Liver (tissue), 9 donors: ENCODE data around the gene STXBP4. TPM values are rescaled to one million over a fixed set of nuclear protein-coding genes. Genes with fewer than 3 reads are reported as not detected.

ENCODE experiments used
- DNase-seq: peaks from one replicate; pipeline ENCODE4 v3.0.0-alpha.2; 2017; ENCODE audit warnings: low spot score
- H3K27ac ChIP-seq, 2 donors: one replicate each; pipeline ENCODE4 v1.7.0; 2013; ENCODE audit warnings: inconsistent platforms in 2 of 2, low read length in 2 of 2, control low read depth in 1 of 2, low read depth in 1 of 2, mild to moderate bottlenecking in 1 of 2
- H3K27me3 ChIP-seq, 4 donors: one replicate each; pipeline versions ENCODE4 v1.6.1 to v1.7.0; 2013; ENCODE audit warnings: low read length in 3 of 4, inconsistent platforms in 1 of 4, mild to moderate bottlenecking in 1 of 4, moderate library complexity in 1 of 4; ENCODE audit not compliant: control insufficient read depth in 4 of 4, insufficient read depth in 4 of 4
- H3K36me3 ChIP-seq, 4 donors: one replicate each; pipeline versions ENCODE4 v1.6.1 to v1.7.0; 2013; ENCODE audit warnings: low read length in 3 of 4, mild to moderate bottlenecking in 3 of 4, low read depth in 1 of 4, moderate library complexity in 1 of 4; ENCODE audit not compliant: control insufficient read depth in 4 of 4, insufficient read depth in 3 of 4
- H3K4me1 ChIP-seq, 4 donors: one replicate each; pipeline versions ENCODE4 v1.6.1 to v1.7.0; 2013; ENCODE audit warnings: low read length in 3 of 4, mild to moderate bottlenecking in 3 of 4, moderate library complexity in 1 of 4; ENCODE audit not compliant: control insufficient read depth in 4 of 4, insufficient read depth in 4 of 4
- H3K4me3 ChIP-seq, 3 donors: one replicate each; pipeline versions ENCODE4 v1.6.1 to v1.7.0; 2013; ENCODE audit warnings: low read length in 3 of 3, control low read depth in 1 of 3, low read depth in 1 of 3, mild to moderate bottlenecking in 1 of 3
- H3K9ac ChIP-seq, 2 donors: one replicate each; pipeline ENCODE4 v1.7.0; 2013; ENCODE audit warnings: low read length in 2 of 2, mild to moderate bottlenecking in 2 of 2, moderate library complexity in 2 of 2, control low read depth in 1 of 2, low read depth in 1 of 2
- H3K9me3 ChIP-seq, 4 donors: one replicate each; pipeline versions ENCODE4 v1.6.1 to v1.7.0; 2013; ENCODE audit warnings: low read length in 3 of 4; ENCODE audit not compliant: control insufficient read depth in 4 of 4
- EGR1 ChIP-seq, 2 donors: IDR thresholded peaks; 2 replicates each; pipeline ENCODE4 v1.6.1; 2016 to 2018; ENCODE audit warnings: antibody characterized with exemption in 2 of 2, low read depth in 2 of 2
- FOXA1 ChIP-seq: IDR thresholded peaks from 2 replicates; pipeline ENCODE4 v1.6.1; 2016; ENCODE audit warnings: antibody characterized with exemption
- FOXA2 ChIP-seq: IDR thresholded peaks from 2 replicates; pipeline ENCODE4 v1.6.1; 2016; ENCODE audit warnings: antibody characterized with exemption
- GABPA ChIP-seq, 2 donors: IDR thresholded peaks in 1 of 2; conservative IDR thresholded peaks in 1 of 2; 2 replicates each; pipeline ENCODE4 v1.6.1; 2016; ENCODE audit warnings: antibody characterized with exemption in 2 of 2, mild to moderate bottlenecking in 1 of 2, moderate library complexity in 1 of 2
- HNF4A ChIP-seq, 2 donors: conservative IDR thresholded peaks; 2 replicates each; pipeline ENCODE4 v1.6.1; 2016; ENCODE audit warnings: antibody characterized with exemption in 2 of 2, mild to moderate bottlenecking in 2 of 2
- HNF4G ChIP-seq: IDR thresholded peaks from 2 replicates; pipeline ENCODE4 v1.6.1; 2016; ENCODE audit warnings: antibody characterized with exemption
- JUND ChIP-seq, 2 donors: IDR thresholded peaks; 2 replicates each; pipeline ENCODE4 v1.6.1; 2016; ENCODE audit warnings: antibody characterized with exemption in 2 of 2
- NR2F2 ChIP-seq: IDR thresholded peaks from 2 replicates; pipeline ENCODE4 v1.6.1; 2016; ENCODE audit warnings: antibody characterized with exemption
- RAD21 ChIP-seq, 2 donors: IDR thresholded peaks; 2 replicates each; pipeline ENCODE4 v1.6.1; 2016; ENCODE audit warnings: antibody characterized with exemption in 2 of 2, mild to moderate bottlenecking in 2 of 2
- RXRA ChIP-seq, 2 donors: IDR thresholded peaks; 2 replicates each; pipeline ENCODE4 v1.6.1; 2017 to 2018; ENCODE audit warnings: antibody characterized with exemption in 2 of 2, mild to moderate bottlenecking in 1 of 2
- SP1 ChIP-seq: IDR thresholded peaks from 2 replicates; pipeline ENCODE4 v1.6.1; 2018; ENCODE audit warnings: antibody characterized with exemption, mild to moderate bottlenecking
- TAF1 ChIP-seq: conservative IDR thresholded peaks from 2 replicates; pipeline ENCODE4 v1.6.1; 2016; ENCODE audit warnings: antibody characterized with exemption, mild to moderate bottlenecking
- YY1 ChIP-seq: IDR thresholded peaks from 2 replicates; pipeline ENCODE4 v1.6.1; 2016; ENCODE audit warnings: antibody characterized with exemption, mild to moderate bottlenecking
- polyA plus RNA-seq, 2 donors: library from polyadenylated mRNA; stranded (reverse) in 1 of 2; unstranded in 1 of 2; fragments of 200-250 nt in 1 of 2; fragments of >200 nt in 1 of 2; fragmentation: Nextera tagmentation in 1 of 2; extraction: Ambion mirVana in 1 of 2; gene quantifications; one replicate each; pipeline versions ENCODE4 v1.2.1 to v1.2.3, GENCODE V29; 2013 to 2015
- total RNA-seq, 2 donors: library from RNA; depleted of rRNA; stranded (reverse); fragments of >200 nt; gene quantifications; one replicate each; pipeline ENCODE4 v1.2.3, GENCODE V29; 2014
- TF ChIP-seq, protein P1 (sequence below): IDR thresholded peaks from 2 replicates; pipeline ENCODE4 v1.6.1; 2016; ENCODE audit warnings: antibody characterized with exemption
- TF ChIP-seq, protein P2 (sequence below): fragments of 150-350 bp; IDR thresholded peaks from 2 replicates; pipeline ENCODE4 v1.5.1; 2017; ENCODE audit warnings: improper control_type of control experiment, low read depth, low read length; ENCODE audit not compliant: missing input control
- TF ChIP-seq, protein P3 (sequence below): IDR thresholded peaks from 2 replicates; pipeline ENCODE4 v1.6.1; 2016; ENCODE audit warnings: antibody characterized with exemption
- TF ChIP-seq, protein P4 (sequence below): IDR thresholded peaks from 2 replicates; pipeline ENCODE4 v1.6.1; 2016; ENCODE audit warnings: antibody characterized with exemption
- TF ChIP-seq, protein P5 (sequence below): IDR thresholded peaks from 2 replicates; pipeline ENCODE4 v1.6.1; 2016; ENCODE audit warnings: antibody characterized with exemption, mild to moderate bottlenecking
- donor health status: healthy.
- donor health status: healthy.
- donor health status: healthy.
- donor health status: healthy.
- donor health status: healthy.

STXBP4 gene
- total and polyA plus RNA-seq, 4 donors: 1.5 to 12.6 (median 3.5) TPM

DNA sequence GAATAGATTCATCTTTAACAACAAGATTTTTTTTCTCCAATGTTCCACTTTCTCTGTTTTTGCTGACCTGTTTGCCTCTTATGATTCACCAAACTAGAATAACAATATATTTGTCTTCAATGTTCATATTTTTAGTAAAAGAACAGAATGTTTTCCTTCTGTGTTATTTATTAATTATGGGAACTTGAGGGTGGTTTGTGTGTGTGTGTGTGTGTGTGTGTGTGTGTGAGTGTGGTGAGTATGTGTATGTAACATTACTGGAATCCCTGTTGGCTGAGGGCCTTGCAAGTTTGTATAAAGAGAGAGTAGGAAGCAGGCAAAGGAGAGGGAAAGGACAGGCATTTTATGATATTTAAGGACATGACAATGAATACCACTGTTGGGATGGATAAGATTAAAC lies 13.8 kb downstream of the STXBP4 start:
- Histone ChIP-seq H3K4me3 (no peak overlapping the region), H3K4me1 (peaks cover 0 to 2% (median under 1%) of the 10 kb centered on the region in 4 donors), H3K27me3 (no peaks in the 10 kb centered on the region), H3K9me3 (no peaks in the 10 kb centered on the region), H3K36me3 (no peaks in the 10 kb centered on the region), H3K27ac (no peak overlapping the region), H3K9ac (no peak overlapping the region)
- no peak for DNase-seq
- TF ChIP-seq SP1: peak; percentile 21
- TF ChIP-seq JUND (IDR thresholded peaks at IDR 0.05): no peak

DNA sequence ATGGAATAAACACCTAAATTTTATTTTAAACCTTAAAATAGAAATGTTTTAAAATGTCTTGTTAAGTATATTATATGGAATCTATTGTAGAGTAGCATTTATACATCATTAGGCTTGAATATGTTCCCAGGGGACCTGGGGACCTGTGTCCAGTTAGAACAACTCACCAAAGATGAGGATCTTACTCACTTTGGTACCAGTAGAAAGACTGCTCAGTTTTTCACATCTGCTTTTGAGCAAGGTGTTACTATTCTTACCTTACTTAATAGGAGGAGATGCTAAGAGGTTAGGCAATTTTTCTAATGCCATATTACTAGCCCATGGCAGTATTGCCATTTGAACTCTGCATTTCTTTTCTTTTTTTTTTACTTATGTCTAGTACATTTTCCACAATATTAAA lies 14.7 kb downstream of the STXBP4 start:
- no peak for DNase-seq
- no peak overlapping the region for H3K4me3 ChIP-seq
- H3K4me1 ChIP-seq: peaks cover 0 to 2% (median under 1%) of the 10 kb centered on the region in 4 donors
- H3K9me3 ChIP-seq: no peaks in the 10 kb centered on the region
- no peak overlapping the region for H3K27ac ChIP-seq
- H3K27me3 ChIP-seq: no peaks in the 10 kb centered on the region
- H3K9ac ChIP-seq: no peak overlapping the region
- no peak for TF ChIP-seq SP1
- TF ChIP-seq YY1: no peak
- TF ChIP-seq NR2F2: no peak
- no peak for TF ChIP-seq JUND (IDR thresholded peaks at IDR 0.05)
- TF ChIP-seq, protein P1, sequence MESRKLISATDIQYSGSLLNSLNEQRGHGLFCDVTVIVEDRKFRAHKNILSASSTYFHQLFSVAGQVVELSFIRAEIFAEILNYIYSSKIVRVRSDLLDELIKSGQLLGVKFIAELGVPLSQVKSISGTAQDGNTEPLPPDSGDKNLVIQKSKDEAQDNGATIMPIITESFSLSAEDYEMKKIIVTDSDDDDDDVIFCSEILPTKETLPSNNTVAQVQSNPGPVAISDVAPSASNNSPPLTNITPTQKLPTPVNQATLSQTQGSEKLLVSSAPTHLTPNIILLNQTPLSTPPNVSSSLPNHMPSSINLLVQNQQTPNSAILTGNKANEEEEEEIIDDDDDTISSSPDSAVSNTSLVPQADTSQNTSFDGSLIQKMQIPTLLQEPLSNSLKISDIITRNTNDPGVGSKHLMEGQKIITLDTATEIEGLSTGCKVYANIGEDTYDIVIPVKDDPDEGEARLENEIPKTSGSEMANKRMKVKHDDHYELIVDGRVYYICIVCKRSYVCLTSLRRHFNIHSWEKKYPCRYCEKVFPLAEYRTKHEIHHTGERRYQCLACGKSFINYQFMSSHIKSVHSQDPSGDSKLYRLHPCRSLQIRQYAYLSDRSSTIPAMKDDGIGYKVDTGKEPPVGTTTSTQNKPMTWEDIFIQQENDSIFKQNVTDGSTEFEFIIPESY: no peak
- TF ChIP-seq, protein P2, sequence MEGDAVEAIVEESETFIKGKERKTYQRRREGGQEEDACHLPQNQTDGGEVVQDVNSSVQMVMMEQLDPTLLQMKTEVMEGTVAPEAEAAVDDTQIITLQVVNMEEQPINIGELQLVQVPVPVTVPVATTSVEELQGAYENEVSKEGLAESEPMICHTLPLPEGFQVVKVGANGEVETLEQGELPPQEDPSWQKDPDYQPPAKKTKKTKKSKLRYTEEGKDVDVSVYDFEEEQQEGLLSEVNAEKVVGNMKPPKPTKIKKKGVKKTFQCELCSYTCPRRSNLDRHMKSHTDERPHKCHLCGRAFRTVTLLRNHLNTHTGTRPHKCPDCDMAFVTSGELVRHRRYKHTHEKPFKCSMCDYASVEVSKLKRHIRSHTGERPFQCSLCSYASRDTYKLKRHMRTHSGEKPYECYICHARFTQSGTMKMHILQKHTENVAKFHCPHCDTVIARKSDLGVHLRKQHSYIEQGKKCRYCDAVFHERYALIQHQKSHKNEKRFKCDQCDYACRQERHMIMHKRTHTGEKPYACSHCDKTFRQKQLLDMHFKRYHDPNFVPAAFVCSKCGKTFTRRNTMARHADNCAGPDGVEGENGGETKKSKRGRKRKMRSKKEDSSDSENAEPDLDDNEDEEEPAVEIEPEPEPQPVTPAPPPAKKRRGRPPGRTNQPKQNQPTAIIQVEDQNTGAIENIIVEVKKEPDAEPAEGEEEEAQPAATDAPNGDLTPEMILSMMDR: no peak
- no peak for TF ChIP-seq HNF4G
- no peak for TF ChIP-seq HNF4A (conservative IDR thresholded peaks at IDR 0.05)
- TF ChIP-seq GABPA (IDR thresholded peaks at IDR 0.05 in 1 of 2, conservative IDR thresholded peaks at IDR 0.05 in 1 of 2): no peak
- TF ChIP-seq FOXA1: no peak
- TF ChIP-seq EGR1 (IDR thresholded peaks at IDR 0.05; ENCODE audit: low read depth in 2 of 2): no peak
- TF ChIP-seq, protein P3, sequence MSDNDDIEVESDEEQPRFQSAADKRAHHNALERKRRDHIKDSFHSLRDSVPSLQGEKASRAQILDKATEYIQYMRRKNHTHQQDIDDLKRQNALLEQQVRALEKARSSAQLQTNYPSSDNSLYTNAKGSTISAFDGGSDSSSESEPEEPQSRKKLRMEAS: no peak
- TF ChIP-seq, protein P4, sequence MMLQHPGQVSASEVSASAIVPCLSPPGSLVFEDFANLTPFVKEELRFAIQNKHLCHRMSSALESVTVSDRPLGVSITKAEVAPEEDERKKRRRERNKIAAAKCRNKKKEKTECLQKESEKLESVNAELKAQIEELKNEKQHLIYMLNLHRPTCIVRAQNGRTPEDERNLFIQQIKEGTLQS: no peak
- TF ChIP-seq RXRA (IDR thresholded peaks at IDR 0.05): no peak
- TF ChIP-seq, protein P5, sequence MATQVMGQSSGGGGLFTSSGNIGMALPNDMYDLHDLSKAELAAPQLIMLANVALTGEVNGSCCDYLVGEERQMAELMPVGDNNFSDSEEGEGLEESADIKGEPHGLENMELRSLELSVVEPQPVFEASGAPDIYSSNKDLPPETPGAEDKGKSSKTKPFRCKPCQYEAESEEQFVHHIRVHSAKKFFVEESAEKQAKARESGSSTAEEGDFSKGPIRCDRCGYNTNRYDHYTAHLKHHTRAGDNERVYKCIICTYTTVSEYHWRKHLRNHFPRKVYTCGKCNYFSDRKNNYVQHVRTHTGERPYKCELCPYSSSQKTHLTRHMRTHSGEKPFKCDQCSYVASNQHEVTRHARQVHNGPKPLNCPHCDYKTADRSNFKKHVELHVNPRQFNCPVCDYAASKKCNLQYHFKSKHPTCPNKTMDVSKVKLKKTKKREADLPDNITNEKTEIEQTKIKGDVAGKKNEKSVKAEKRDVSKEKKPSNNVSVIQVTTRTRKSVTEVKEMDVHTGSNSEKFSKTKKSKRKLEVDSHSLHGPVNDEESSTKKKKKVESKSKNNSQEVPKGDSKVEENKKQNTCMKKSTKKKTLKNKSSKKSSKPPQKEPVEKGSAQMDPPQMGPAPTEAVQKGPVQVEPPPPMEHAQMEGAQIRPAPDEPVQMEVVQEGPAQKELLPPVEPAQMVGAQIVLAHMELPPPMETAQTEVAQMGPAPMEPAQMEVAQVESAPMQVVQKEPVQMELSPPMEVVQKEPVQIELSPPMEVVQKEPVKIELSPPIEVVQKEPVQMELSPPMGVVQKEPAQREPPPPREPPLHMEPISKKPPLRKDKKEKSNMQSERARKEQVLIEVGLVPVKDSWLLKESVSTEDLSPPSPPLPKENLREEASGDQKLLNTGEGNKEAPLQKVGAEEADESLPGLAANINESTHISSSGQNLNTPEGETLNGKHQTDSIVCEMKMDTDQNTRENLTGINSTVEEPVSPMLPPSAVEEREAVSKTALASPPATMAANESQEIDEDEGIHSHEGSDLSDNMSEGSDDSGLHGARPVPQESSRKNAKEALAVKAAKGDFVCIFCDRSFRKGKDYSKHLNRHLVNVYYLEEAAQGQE: no peak
- TF ChIP-seq RAD21 (IDR thresholded peaks at IDR 0.05): no peak
- TF ChIP-seq TAF1: no peak
- no peak for TF ChIP-seq FOXA2
- no peaks in the 10 kb centered on the region for H3K36me3 ChIP-seq
